Measurements from ENCODE around the gene EMILIN2.

DNA sequence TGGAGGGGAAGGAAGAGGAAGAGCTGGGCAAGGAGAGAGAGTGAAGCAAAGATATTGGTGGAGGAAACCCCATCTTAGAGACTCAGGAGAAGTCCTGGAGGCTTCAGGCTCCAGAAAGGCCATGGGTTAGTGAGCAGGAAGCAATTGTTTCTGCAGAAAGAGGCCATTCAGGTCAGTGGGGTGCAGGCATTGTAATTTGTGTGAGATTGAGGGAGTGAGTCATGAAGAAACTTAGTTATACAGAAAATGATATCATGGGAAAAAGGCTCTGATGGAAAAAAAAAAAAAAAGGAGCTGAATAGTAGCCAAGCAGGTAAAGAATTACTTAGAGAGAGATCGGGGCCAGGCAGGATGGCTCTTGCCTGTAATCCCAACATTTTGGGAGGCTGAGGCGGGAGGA lies 4.0 kb downstream of the EMILIN2 start:
- TF ChIP-seq CTCF (conservative IDR thresholded peaks at IDR 0.05) = no peak
- TF ChIP-seq EZH2 (IDR thresholded peaks at IDR 0.05; ENCODE audit: low read depth) = no peak

All from PC-9 (cell line).